ENCODE data around the gene TRMT61A. TPM values are rescaled to one million over a fixed set of nuclear protein-coding genes. Genes with fewer than 3 reads are reported as not detected.

The TRMT61A gene
- polyA plus RNA-seq, 1 donor from 2014 or later = 12.6 TPM

- H3K9me3 Mint-ChIP-seq = no peaks in the 10 kb centered on the region
- no peak overlapping the region for H3K4me3 Mint-ChIP-seq
- no peak overlapping the region for H3K27ac Mint-ChIP-seq
- no peaks in the 10 kb centered on the region for H3K27me3 Mint-ChIP-seq
- H3K36me3 Mint-ChIP-seq = no peaks in the 10 kb centered on the region
- H3K4me1 Mint-ChIP-seq = peaks cover 0 to 2% (median 2%) of the 10 kb centered on the region in 3 donors
Observed at GRCh38 chr14:103542605-103543088, 13.7 kb downstream of the TRMT61A start.

GRCh38 chr14:103543140-103543539, 14.1 kb downstream of the TRMT61A start:
- no peaks in the 10 kb centered on the region for H3K36me3 Mint-ChIP-seq
- no peaks in the 10 kb centered on the region for H3K27me3 Mint-ChIP-seq
- H3K27ac Mint-ChIP-seq = no peak overlapping the region
- H3K9me3 Mint-ChIP-seq = no peaks in the 10 kb centered on the region
- H3K4me1 Mint-ChIP-seq = peaks cover 0 to 2% (median 2%) of the 10 kb centered on the region in 3 donors
- H3K4me3 Mint-ChIP-seq = no peak overlapping the region

- Mint-ChIP-seq H3K36me3 (no peaks in the 10 kb centered on the region), H3K4me1 (peaks cover 0 to 2% (median 2%) of the 10 kb centered on the region in 3 donors), H3K27me3 (no peaks in the 10 kb centered on the region), H3K4me3 (no peak overlapping the region), H3K9me3 (no peaks in the 10 kb centered on the region), H3K27ac (no peak overlapping the region)
Observed at GRCh38 chr14:103543721-103544387, 14.9 kb downstream of the TRMT61A start.

GRCh38 chr14:103544388-103545218, 15.6 kb downstream of the TRMT61A start:
- Mint-ChIP-seq H3K4me3 (no peak overlapping the region), H3K9me3 (no peaks in the 10 kb centered on the region), H3K36me3 (no peaks in the 10 kb centered on the region), H3K27me3 (no peaks in the 10 kb centered on the region), H3K27ac (no peak overlapping the region), H3K4me1 (peaks cover 0 to 2% (median 0%) of the 10 kb centered on the region in 3 donors)

GRCh38 chr14:103545219-103545914, 16.4 kb downstream of the TRMT61A start:
- Mint-ChIP-seq H3K36me3 (no peaks in the 10 kb centered on the region), H3K27ac (no peak overlapping the region), H3K27me3 (no peaks in the 10 kb centered on the region), H3K4me3 (no peak overlapping the region), H3K4me1 (peaks cover 0 to 2% (median 0%) of the 10 kb centered on the region in 3 donors), H3K9me3 (no peaks in the 10 kb centered on the region)

GRCh38 chr14:103545915-103546651, 17.1 kb downstream of the TRMT61A start:
- Mint-ChIP-seq H3K4me1 (peaks cover 0 to 2% (median 0%) of the 10 kb centered on the region in 3 donors), H3K27ac (no peak overlapping the region), H3K4me3 (no peak overlapping the region), H3K27me3 (no peaks in the 10 kb centered on the region), H3K36me3 (no peaks in the 10 kb centered on the region), H3K9me3 (no peaks in the 10 kb centered on the region)

GRCh38 chr14:103546652-103547454, 17.9 kb downstream of the TRMT61A start:
- no peaks in the 10 kb centered on the region for H3K27me3 Mint-ChIP-seq
- H3K27ac Mint-ChIP-seq = peak overlapping the region in 1 of 3 donors; percentile 45
- no peak overlapping the region for H3K4me3 Mint-ChIP-seq

GRCh38 chr14:103547455-103547940, 18.5 kb downstream of the TRMT61A start:
- H3K9me3 Mint-ChIP-seq = no peaks in the 10 kb centered on the region
- H3K27ac Mint-ChIP-seq = no peak overlapping the region
- no peaks in the 10 kb centered on the region for H3K36me3 Mint-ChIP-seq
- peaks cover 0 to 3% (median 2%) of the 10 kb centered on the region in 3 donors for H3K4me1 Mint-ChIP-seq
- H3K27me3 Mint-ChIP-seq = no peaks in the 10 kb centered on the region
- no peak overlapping the region for H3K4me3 Mint-ChIP-seq

More at GRCh38 chr14:103546652-103547454, 17.9 kb downstream of the TRMT61A start:
- Mint-ChIP-seq H3K36me3 (no peaks in the 10 kb centered on the region), H3K9me3 (no peaks in the 10 kb centered on the region), H3K4me1 (peaks cover 0 to 3% (median 2%) of the 10 kb centered on the region in 3 donors)

- no peaks in the 10 kb centered on the region for H3K36me3 Mint-ChIP-seq
Observed at GRCh38 chr14:103547941-103548462, 19.0 kb downstream of the TRMT61A start.

GRCh38 chr14:103548463-103549351, 19.7 kb downstream of the TRMT61A start:
- no peak overlapping the region for H3K4me3 Mint-ChIP-seq
- H3K4me1 Mint-ChIP-seq = peaks cover 0 to 3% (median 2%) of the 10 kb centered on the region in 3 donors
- peak overlapping the region in 1 of 3 donors; percentile 46 for H3K27ac Mint-ChIP-seq
- H3K27me3 Mint-ChIP-seq = no peaks in the 10 kb centered on the region
- no peaks in the 10 kb centered on the region for H3K9me3 Mint-ChIP-seq
- no peaks in the 10 kb centered on the region for H3K36me3 Mint-ChIP-seq

More at GRCh38 chr14:103547941-103548462, 19.0 kb downstream of the TRMT61A start:
- Mint-ChIP-seq H3K9me3 (no peaks in the 10 kb centered on the region), H3K4me1 (peaks cover 0 to 3% (median 2%) of the 10 kb centered on the region in 3 donors), H3K27me3 (no peaks in the 10 kb centered on the region), H3K27ac (peak overlapping the region in 1 of 3 donors; percentile 46), H3K4me3 (no peak overlapping the region)

- H3K27ac Mint-ChIP-seq = no peak overlapping the region
- H3K27me3 Mint-ChIP-seq = no peaks in the 10 kb centered on the region
- H3K9me3 Mint-ChIP-seq = no peaks in the 10 kb centered on the region
- H3K4me1 Mint-ChIP-seq = peaks cover 0 to 3% (median 3%) of the 10 kb centered on the region in 3 donors
- H3K4me3 Mint-ChIP-seq = no peak overlapping the region
- no peaks in the 10 kb centered on the region for H3K36me3 Mint-ChIP-seq
Observed at GRCh38 chr14:103549361-103550311, 20.6 kb downstream of the TRMT61A start.
